H9 (cell line): Measurements from ENCODE around the gene CFAP69. TPM values are rescaled to one million over a fixed set of nuclear protein-coding genes. Genes with fewer than 3 reads are reported as not detected.

Experiments used
- DNase-seq: peaks from one replicate; pipeline ENCODE4 v3.0.0-alpha.2; 2017
- H2AFZ ChIP-seq: one replicate; pipeline ENCODE4 v1.6.1; 2013; ENCODE audit warnings: mild to moderate bottlenecking, low read length, control low read depth, moderate library complexity
- H2AK5ac ChIP-seq: 2 replicates; pipeline ENCODE4 v1.6.1; 2013; ENCODE audit warnings: low read length, control low read depth, mixed read lengths; ENCODE audit not compliant: insufficient read length
- H2BK120ac ChIP-seq: one replicate; pipeline ENCODE4 v1.6.1; 2013; ENCODE audit warnings: low read depth, mild to moderate bottlenecking, low read length, control low read depth, inconsistent platforms; ENCODE audit not compliant: poor library complexity, severe bottlenecking
- H2BK12ac ChIP-seq: 2 replicates; pipeline ENCODE4 v1.6.1; 2013; ENCODE audit warnings: low read length, control low read depth, mixed read lengths, low read depth; ENCODE audit not compliant: insufficient read length
- H2BK15ac ChIP-seq: 2 replicates; pipeline ENCODE4 v1.6.1; 2013; ENCODE audit warnings: low read depth, low read length, control low read depth
- H2BK20ac ChIP-seq: one replicate; pipeline ENCODE4 v1.6.1; 2013; ENCODE audit warnings: low read depth, mild to moderate bottlenecking, low read length, control low read depth, inconsistent platforms; ENCODE audit not compliant: poor library complexity, severe bottlenecking
- H2BK5ac ChIP-seq: 2 replicates; pipeline ENCODE4 v1.6.1; 2013; ENCODE audit warnings: low read length, control low read depth, mixed read lengths; ENCODE audit not compliant: insufficient read length
- H3K14ac ChIP-seq: 2 replicates; pipeline ENCODE4 v1.6.1; 2013; ENCODE audit warnings: low read length, control low read depth; ENCODE audit not compliant: insufficient read depth
- H3K18ac ChIP-seq: 2 replicates; pipeline ENCODE4 v1.6.1; 2013; ENCODE audit warnings: low read depth, mild to moderate bottlenecking, mixed read lengths, low read length, control low read depth; ENCODE audit not compliant: insufficient read length
- H3K23ac ChIP-seq: 2 replicates; pipeline ENCODE4 v1.6.1; 2013; ENCODE audit warnings: low read length, control low read depth, mixed read lengths, low read depth; ENCODE audit not compliant: insufficient read length
- H3K23me2 ChIP-seq: 2 replicates; pipeline ENCODE4 v1.6.1; 2013; ENCODE audit warnings: low read depth, mild to moderate bottlenecking, mixed read lengths, low read length, control low read depth; ENCODE audit not compliant: insufficient read length, poor library complexity, severe bottlenecking
- H3K27ac ChIP-seq: 2 replicates; pipeline ENCODE4 v1.5.1; 2013; ENCODE audit warnings: low read length, control low read depth, mixed read lengths, low read depth; ENCODE audit not compliant: insufficient read length
- H3K27me3 ChIP-seq: 2 replicates; pipeline ENCODE4 v1.6.1; 2013; ENCODE audit warnings: low read length, control low read depth, inconsistent platforms; ENCODE audit not compliant: insufficient read depth
- H3K4ac ChIP-seq: 2 replicates; pipeline ENCODE4 v1.6.1; 2013; ENCODE audit warnings: low read depth, mild to moderate bottlenecking, control low read depth, inconsistent platforms, low read length, moderate library complexity
- H3K4me1 ChIP-seq: 2 replicates; pipeline ENCODE4 v1.6.1; 2013; ENCODE audit warnings: low read length, control low read depth, inconsistent platforms; ENCODE audit not compliant: insufficient read depth
- H3K4me2 ChIP-seq: 2 replicates; pipeline ENCODE4 v1.6.1; 2013; ENCODE audit warnings: low read length, control low read depth, mixed read lengths; ENCODE audit not compliant: insufficient read length, insufficient read depth
- H3K56ac ChIP-seq: 2 replicates; pipeline ENCODE4 v1.6.1; 2013; ENCODE audit warnings: low read depth, mild to moderate bottlenecking, mixed read lengths, low read length, control low read depth; ENCODE audit not compliant: insufficient read length
- H3K79me1 ChIP-seq: 2 replicates; pipeline ENCODE4 v1.6.1; 2013; ENCODE audit warnings: low read depth, mild to moderate bottlenecking, moderate library complexity, low read length, control low read depth, inconsistent platforms; ENCODE audit not compliant: insufficient read depth, poor library complexity, severe bottlenecking
- H3K79me2 ChIP-seq: 2 replicates; pipeline ENCODE4 v1.6.1; 2013; ENCODE audit warnings: low read length, control low read depth, inconsistent platforms; ENCODE audit not compliant: insufficient read depth
- H3K9ac ChIP-seq: 2 replicates; pipeline ENCODE4 v1.6.1; 2013; ENCODE audit warnings: low read length, control low read depth, mixed read lengths; ENCODE audit not compliant: insufficient read length; ENCODE audit errors: extremely low read depth
- H3K9me3 ChIP-seq: one replicate; pipeline ENCODE4 v1.6.1; 2013; ENCODE audit warnings: low read depth, low read length, inconsistent platforms; ENCODE audit not compliant: control insufficient read depth
- H3T11ph ChIP-seq: one replicate; pipeline ENCODE4 v1.6.1; 2013; ENCODE audit warnings: mild to moderate bottlenecking, low read length, control low read depth, inconsistent platforms
- H4K20me1 ChIP-seq: one replicate; pipeline ENCODE4 v1.6.1; 2013; ENCODE audit not compliant: control insufficient read depth, insufficient read length, insufficient read depth
- H4K5ac ChIP-seq: 2 replicates; pipeline ENCODE4 v1.6.1; 2013; ENCODE audit warnings: low read depth, mild to moderate bottlenecking, mixed read lengths, low read length, control low read depth; ENCODE audit not compliant: insufficient read length
- H4K8ac ChIP-seq: replicated peaks from 2 replicates; pipeline ENCODE4 v1.6.1; 2013; ENCODE audit warnings: low read length, control low read depth, mixed read lengths, low read depth; ENCODE audit not compliant: insufficient read length
- H4K91ac ChIP-seq: 2 replicates; pipeline ENCODE4 v1.6.1; 2013; ENCODE audit warnings: low read depth, mild to moderate bottlenecking, moderate library complexity, mixed read lengths, low read length, control low read depth; ENCODE audit not compliant: insufficient read length
- H3K27ac Mint-ChIP-seq, 3 experiments: 2 replicates in 2 of 3; 3 replicates in 1 of 3; pipeline ENCODE4 v1.8.0; 2020 to 2021; ENCODE audit warnings: mixed read lengths in 3 of 3, mild to moderate bottlenecking in 1 of 3, moderate library complexity in 1 of 3
- H3K27me3 Mint-ChIP-seq: 2 replicates; pipeline ENCODE4 v1.8.0; 2021; ENCODE audit warnings: low read depth, mild to moderate bottlenecking, moderate library complexity, mixed read lengths
- H3K36me3 Mint-ChIP-seq, 3 experiments: 2 replicates in 2 of 3; 3 replicates in 1 of 3; pipeline ENCODE4 v1.8.0; 2020 to 2021; ENCODE audit warnings: low read depth in 3 of 3, mixed read lengths in 3 of 3; ENCODE audit not compliant: insufficient read depth in 1 of 3
- H3K4me1 Mint-ChIP-seq, 2 experiments: 2 replicates each; pipeline ENCODE4 v1.8.0; 2020; ENCODE audit warnings: mixed read lengths in 2 of 2
- H3K4me3 Mint-ChIP-seq, 2 experiments: 2 replicates in 1 of 2; 3 replicates in 1 of 2; pipeline ENCODE4 v1.8.0; 2020 to 2021; ENCODE audit warnings: mild to moderate bottlenecking in 2 of 2, mixed read lengths in 2 of 2, moderate library complexity in 1 of 2
- H3K9me3 Mint-ChIP-seq, 2 experiments: 2 replicates in 1 of 2; 3 replicates in 1 of 2; pipeline ENCODE4 v1.8.0; 2020; ENCODE audit warnings: mild to moderate bottlenecking in 2 of 2, mixed read lengths in 2 of 2, moderate library complexity in 1 of 2
- WGBS: extraction: QIAGEN DNeasy Blood & Tissue Kit; methylation state at CpG from one replicate; pipeline ENCODE4 v1.1.7; 2013; ENCODE audit warnings: missing lambda C conversion rate, low lambda C conversion rate, mixed read lengths; ENCODE audit not compliant: insufficient read length; ENCODE audit errors: extremely low coverage; 5-methylcytosine and 5-hydroxymethylcytosine counted together
- total RNA-seq: library from RNA; stranded (reverse); gene quantifications from 2 replicates; pipeline ENCODE4 v1.2.1, GENCODE V29; 2021
- TF ChIP-seq, protein P1 (sequence below): fragments of 200-600 bp; sonication (generic); conservative IDR thresholded peaks from 3 replicates; pipeline ENCODE4 v1.8.0; 2021; ENCODE audit warnings: antibody characterized with exemption, mild to moderate bottlenecking

Gene CFAP69
- total RNA-seq, 1 experiment from 2014 or later: 2.9 TPM

DNA sequence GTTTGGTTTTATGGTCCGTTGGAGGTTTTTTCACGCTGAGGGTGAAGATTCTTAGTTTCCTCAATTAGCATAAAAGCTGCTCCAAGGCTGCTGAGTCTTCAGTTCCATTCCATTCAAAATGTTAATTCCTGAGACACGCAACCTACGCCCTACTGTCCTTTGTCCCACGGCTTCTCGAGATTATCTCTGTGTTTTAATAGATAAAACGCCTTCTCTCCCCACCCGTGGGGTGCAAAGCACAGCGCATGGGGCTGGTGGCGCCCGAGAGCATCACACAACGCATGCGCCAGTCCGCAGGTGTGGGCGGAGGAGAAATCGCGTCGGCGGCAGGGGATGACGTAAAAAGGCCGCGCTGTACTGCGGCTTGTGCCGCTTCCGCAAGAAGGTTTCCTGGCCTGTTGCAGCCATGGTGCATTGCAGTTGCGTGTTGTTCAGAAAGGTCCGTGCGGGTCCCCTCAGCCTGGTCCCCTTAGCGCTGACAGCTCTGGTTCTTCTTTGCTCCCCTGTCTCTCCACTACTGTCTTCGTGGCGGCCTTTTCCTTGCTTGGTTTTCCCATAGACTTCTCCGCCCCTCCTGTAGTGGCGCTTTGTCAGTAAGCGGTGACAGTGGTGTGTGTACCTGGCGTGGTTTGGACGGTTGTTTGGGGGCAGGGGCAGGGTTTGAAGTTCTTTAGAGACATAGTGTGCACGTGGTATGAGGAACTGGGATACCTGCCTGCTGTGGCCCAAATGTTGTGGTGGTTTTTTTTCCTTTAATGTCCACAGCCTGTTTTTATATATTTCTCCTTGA, 101.6 kb downstream of the CFAP69 start, which contains the start of gene GTPBP10:
GTPBP10 (plus strand) TSS at position 381 of the 790 bp plus-strand sequence; CDS start at position 407, 26 bp downstream.
- Histone ChIP-seq H2BK120ac (no peak within 1 kb of the TSS), H4K8ac (peak within 1 kb of the TSS; percentile 68), H4K5ac (no peak within 1 kb of the TSS), H3K79me2 (peaks cover 2% of the 10 kb centered on the region; the same call in 1 of the 2 replicates), H4K20me1 (no peaks in the 10 kb centered on the region), H4K91ac (no peak within 1 kb of the TSS), H3K23me2 (peaks cover 5% of the 10 kb centered on the region), H2BK15ac (no peak within 1 kb of the TSS), H3T11ph (no peak within 1 kb of the TSS), H3K79me1 (no peaks in the 10 kb centered on the region), H2BK5ac (peak within 1 kb of the TSS; percentile 5), H2BK20ac (no peak within 1 kb of the TSS), H3K4me2 (peak within 1 kb of the TSS; percentile 88), H2AFZ (peak within 1 kb of the TSS; percentile 74), H3K4ac (no peak within 1 kb of the TSS), H3K23ac (no peak within 1 kb of the TSS), H3K27ac (peak within 1 kb of the TSS; percentile 26), H3K56ac (no peak within 1 kb of the TSS), H3K9me3 (no peaks in the 10 kb centered on the region), H3K14ac (peak within 1 kb of the TSS; percentile 94), H3K27me3 (no peaks in the 10 kb centered on the region), H2BK12ac (no peak within 1 kb of the TSS), H3K18ac (peak within 1 kb of the TSS; percentile 81), H3K4me1 (no peaks in the 10 kb centered on the region), H2AK5ac (no peak within 1 kb of the TSS), H3K9ac (peak within 1 kb of the TSS; percentile 95)
- H3K4me1 Mint-ChIP-seq: peaks cover 7 to 12% of the 10 kb centered on the region in 2 experiments
- H3K9me3 Mint-ChIP-seq: no peaks in the 10 kb centered on the region; a peak in 1 of 5 replicates
- H3K4me3 Mint-ChIP-seq: peak within 1 kb of the TSS; percentile 97 to 98
- DNase-seq: peak; percentile 93
- H3K27me3 Mint-ChIP-seq: no peaks in the 10 kb centered on the region; the same call in 1 of the 2 replicates
- H3K36me3 Mint-ChIP-seq: peaks cover 0 to 2% (median 0%) of the 10 kb centered on the region in 3 experiments; a peak in 2 of 7 replicates
- no CpG with 5 or more reads among the region's 37 CpGs for WGBS
- TF ChIP-seq, protein P1, sequence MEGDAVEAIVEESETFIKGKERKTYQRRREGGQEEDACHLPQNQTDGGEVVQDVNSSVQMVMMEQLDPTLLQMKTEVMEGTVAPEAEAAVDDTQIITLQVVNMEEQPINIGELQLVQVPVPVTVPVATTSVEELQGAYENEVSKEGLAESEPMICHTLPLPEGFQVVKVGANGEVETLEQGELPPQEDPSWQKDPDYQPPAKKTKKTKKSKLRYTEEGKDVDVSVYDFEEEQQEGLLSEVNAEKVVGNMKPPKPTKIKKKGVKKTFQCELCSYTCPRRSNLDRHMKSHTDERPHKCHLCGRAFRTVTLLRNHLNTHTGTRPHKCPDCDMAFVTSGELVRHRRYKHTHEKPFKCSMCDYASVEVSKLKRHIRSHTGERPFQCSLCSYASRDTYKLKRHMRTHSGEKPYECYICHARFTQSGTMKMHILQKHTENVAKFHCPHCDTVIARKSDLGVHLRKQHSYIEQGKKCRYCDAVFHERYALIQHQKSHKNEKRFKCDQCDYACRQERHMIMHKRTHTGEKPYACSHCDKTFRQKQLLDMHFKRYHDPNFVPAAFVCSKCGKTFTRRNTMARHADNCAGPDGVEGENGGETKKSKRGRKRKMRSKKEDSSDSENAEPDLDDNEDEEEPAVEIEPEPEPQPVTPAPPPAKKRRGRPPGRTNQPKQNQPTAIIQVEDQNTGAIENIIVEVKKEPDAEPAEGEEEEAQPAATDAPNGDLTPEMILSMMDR: peak; percentile 67
- H3K27ac Mint-ChIP-seq: peak within 1 kb of the TSS; percentile 97 to 99 (median 99)
